ENCODE data around the gene FBXL17. TPM values are rescaled to one million over a fixed set of nuclear protein-coding genes. Genes with fewer than 3 reads are reported as not detected.

FBXL17 gene
- total RNA-seq, 1 experiment from 2014 or later: 3.5 TPM

- TF ChIP-seq AFF4 (CRISPR knock-in tag; IDR thresholded peaks at IDR 0.05; ENCODE audit: borderline replicate concordance): no peak
- TF ChIP-seq ATF3 (CRISPR knock-in tag; conservative IDR thresholded peaks at IDR 0.05): no peak
- TF ChIP-seq TCF7 (CRISPR knock-in tag; IDR thresholded peaks at IDR 0.05; ENCODE audit: low read depth): no peak
- TF ChIP-seq ZSCAN18 (CRISPR knock-in tag; IDR thresholded peaks at IDR 0.05): no peak
Measured at GRCh38 chr5:107858788-107859187, 523.1 kb downstream of the FBXL17 start (continued).

- DNase-seq (ENCODE audit: low spot score) (no peak), ATAC-seq (no peak)
- Mint-ChIP-seq H3K36me3 (no peaks in the 10 kb centered on the region), H3K27me3 (ENCODE audit: low read depth) (no peaks in the 10 kb centered on the region), H3K4me3 (no peak overlapping the region), H3K9me3 (no peaks in the 10 kb centered on the region), H3K27ac (no peak overlapping the region), H3K4me1 (no peaks in the 10 kb centered on the region)
- POLR2A ChIA-PET: no interaction called here
- TF ChIP-seq PREB (CRISPR knock-in tag; IDR thresholded peaks at IDR 0.05; ENCODE audit: borderline replicate concordance): no peak
- TF ChIP-seq ZNF219 (CRISPR knock-in tag; IDR thresholded peaks at IDR 0.05; ENCODE audit: borderline replicate concordance): no peak
- TF ChIP-seq TP53 (CRISPR knock-in tag; IDR thresholded peaks at IDR 0.05): no peak
- no peak for TF ChIP-seq SMAD3 (CRISPR knock-in tag; IDR thresholded peaks at IDR 0.05; ENCODE audit: borderline replicate concordance)
- no peak for TF ChIP-seq KAT7 (CRISPR knock-in tag; IDR thresholded peaks at IDR 0.05; ENCODE audit: borderline replicate concordance)
- TF ChIP-seq MLX (CRISPR knock-in tag; IDR thresholded peaks at IDR 0.05): no peak
- no peak for TF ChIP-seq IRF1 (CRISPR knock-in tag; IDR thresholded peaks at IDR 0.05)
- CTCF ChIA-PET: no interaction called here
Measured at GRCh38 chr5:107858324-107858723, 523.6 kb downstream of the FBXL17 start.

- no peaks in the 10 kb centered on the region for H3K27me3 Mint-ChIP-seq (ENCODE audit: low read depth)
- ChIA-PET CTCF (no interaction called here), POLR2A (no interaction called here)
- no peak for ATAC-seq
- H3K4me3 Mint-ChIP-seq: no peak overlapping the region
- no peaks in the 10 kb centered on the region for H3K9me3 Mint-ChIP-seq
- no peak for DNase-seq (ENCODE audit: low spot score)
- no peaks in the 10 kb centered on the region for H3K36me3 Mint-ChIP-seq
- H3K4me1 Mint-ChIP-seq: no peaks in the 10 kb centered on the region
- H3K27ac Mint-ChIP-seq: no peak overlapping the region
- no peak for TF ChIP-seq HMGXB4 (CRISPR knock-in tag; IDR thresholded peaks at IDR 0.05)
- no peak for TF ChIP-seq ZNF281 (CRISPR knock-in tag; IDR thresholded peaks at IDR 0.05)
- TF ChIP-seq NFATC4 (CRISPR knock-in tag; IDR thresholded peaks at IDR 0.05): no peak
- no peak for TF ChIP-seq SOX15 (CRISPR knock-in tag; IDR thresholded peaks at IDR 0.05)
- TF ChIP-seq HMGA2 (CRISPR knock-in tag; IDR thresholded peaks at IDR 0.05): no peak
- TF ChIP-seq AFF4 (CRISPR knock-in tag; IDR thresholded peaks at IDR 0.05; ENCODE audit: borderline replicate concordance): no peak
- TF ChIP-seq KAT7 (CRISPR knock-in tag; IDR thresholded peaks at IDR 0.05; ENCODE audit: borderline replicate concordance): no peak
Measured at GRCh38 chr5:107857785-107858184, 524.1 kb downstream of the FBXL17 start.

Data from WTC11 (cell line).